HCT116 (cell line): ENCODE data around the gene SVIL. TPM values are rescaled to one million over a fixed set of nuclear protein-coding genes. Genes with fewer than 3 reads are reported as not detected.

Experiments
- ATAC-seq: fragments of 200-7000 bp; cut with Tn5 transposase; 2 replicates; pipeline ENCODE4 v1.9.1; 2020; ENCODE audit warnings: mild to moderate bottlenecking, moderate library complexity
- BruUV-seq: library from RNA; stranded (reverse); fragments of 400-500 nt; replicated peaks from 2 replicates; lab custom pipeline; 2021; lab: Mats Ljungman, UMichigan
- CTCF ChIA-PET: fragments of 300-600 bp; sonication (Branson Sonifier 250); formaldehyde crosslinking; loops from one replicate; lab custom pipeline; 2021; ENCODE audit warnings: antibody characterized with exemption; lab: Charles Lee
- POLR2A ChIA-PET: fragments of 300-600, 350-600 bp; sonication (Branson Sonifier 250); formaldehyde crosslinking; loops from one replicate; lab custom pipeline; 2021; ENCODE audit warnings: antibody characterized with exemption; lab: Charles Lee
- RAD21 ChIA-PET, 2 experiments: fragments of 300-600 bp; sonication (Branson Sonifier 250); formaldehyde crosslinking; loops; one replicate each; lab custom pipeline; 2023; ENCODE audit warnings: low total read pairs in 2 of 2; ENCODE audit not compliant: uncharacterized antibody in 2 of 2, unreplicated experiment in 2 of 2, low non-redundant PET in 1 of 2; lab: Charles Lee
- DNase-seq: peaks from one replicate; pipeline ENCODE4 v3.0.0-alpha.2; 2010; ENCODE audit warnings: low read depth, low spot score
- H2AFZ ChIP-seq: fragments of 200-600 bp; shearing (Covaris generic), sonication (generic); 2 replicates; pipeline ENCODE4 v1.6.1; 2017; ENCODE audit warnings: low read depth, mixed run types, mixed read lengths, antibody characterized with exemption, low read length; ENCODE audit not compliant: poor library complexity, severe bottlenecking
- H3K27ac ChIP-seq: 2 replicates; pipeline ENCODE4 v1.5.1; 2012; ENCODE audit warnings: low read depth, low read length
- H3K27me3 ChIP-seq: fragments of 200-600 bp; sonication (generic); 2 replicates; pipeline ENCODE4 v1.6.1; 2016; ENCODE audit warnings: mixed run types, low read length, mixed read lengths; ENCODE audit not compliant: insufficient read depth
- H3K36me3 ChIP-seq, 2 experiments: fragments of 200-500 bp in 1 of 2; fragments of 200-600 bp in 1 of 2; sonication (Bioruptor generic) in 1 of 2; sonication (generic) in 1 of 2; 2 replicates each; pipeline versions ENCODE4 v1.5.1 to v1.6.1; 2014 to 2016; ENCODE audit warnings: low read length in 2 of 2, inconsistent platforms in 1 of 2, mixed read lengths in 1 of 2, mixed run types in 1 of 2; ENCODE audit not compliant: insufficient read depth in 2 of 2, control insufficient read depth in 1 of 2
- H3K4me1 ChIP-seq, 2 experiments: fragments of 200-600 bp in 1 of 2; sonication (generic) in 1 of 2; 2 replicates each; pipeline versions ENCODE4 v1.5.1 to v1.6.1; 2012 to 2017; ENCODE audit warnings: low read length in 2 of 2, inconsistent platforms in 1 of 2, mild to moderate bottlenecking in 1 of 2, mixed read lengths in 1 of 2, mixed run types in 1 of 2, moderate library complexity in 1 of 2; ENCODE audit not compliant: insufficient read depth in 2 of 2, control insufficient read depth in 1 of 2
- H3K4me2 ChIP-seq: fragments of 200-600 bp; sonication (generic); 2 replicates; pipeline ENCODE4 v1.6.1; 2017; ENCODE audit warnings: mixed run types, low read length, mixed read lengths
- H3K4me3 ChIP-seq, 2 experiments: fragments of 200-600 bp in 1 of 2; sonication (generic) in 1 of 2; replicated peaks in 1 of 2; 2 replicates each; pipeline ENCODE4 v1.5.1; 2011 to 2016; ENCODE audit warnings: low read length in 2 of 2, control low read depth in 1 of 2, low read depth in 1 of 2, mild to moderate bottlenecking in 1 of 2, mixed read lengths in 1 of 2, mixed run types in 1 of 2
- H3K79me2 ChIP-seq: fragments of 200-600 bp; sonication (generic); 2 replicates; pipeline ENCODE4 v1.6.1; 2017; ENCODE audit warnings: mild to moderate bottlenecking, mixed run types, low read length, moderate library complexity, mixed read lengths; ENCODE audit not compliant: insufficient read depth
- H3K9ac ChIP-seq: fragments of 200-600 bp; sonication (generic); 2 replicates; pipeline ENCODE4 v1.6.1; 2016; ENCODE audit warnings: low read length, mixed read lengths
- H3K9me2 ChIP-seq: fragments of 200-600 bp; sonication (generic), shearing (Covaris generic); 2 replicates; pipeline ENCODE4 v1.6.1; 2017; ENCODE audit warnings: mixed run types, mild to moderate bottlenecking, moderate library complexity; ENCODE audit not compliant: insufficient read depth
- H3K9me3 ChIP-seq, 2 experiments: fragments of 200-500 bp in 1 of 2; fragments of 200-600 bp in 1 of 2; sonication (Bioruptor generic) in 1 of 2; sonication (generic) in 1 of 2; 2 replicates each; pipeline ENCODE4 v1.6.1; 2014 to 2017; ENCODE audit warnings: low read length in 2 of 2, mixed read lengths in 2 of 2, inconsistent platforms in 1 of 2, low read depth in 1 of 2, mild to moderate bottlenecking in 1 of 2, mixed run types in 1 of 2, moderate library complexity in 1 of 2; ENCODE audit not compliant: control insufficient read depth in 1 of 2, insufficient read depth in 1 of 2
- H4K20me1 ChIP-seq: fragments of 200-600 bp; sonication (generic), shearing (Covaris generic); 2 replicates; pipeline ENCODE4 v1.6.1; 2017; ENCODE audit warnings: mixed run types, mild to moderate bottlenecking, moderate library complexity; ENCODE audit not compliant: insufficient read depth
- CBX3 ChIP-seq: IDR thresholded peaks from 2 replicates; pipeline ENCODE4 v1.6.1; 2012; ENCODE audit warnings: low read depth
- EZH2 ChIP-seq: fragments of 200-600 bp; sonication (generic); IDR thresholded peaks from 2 replicates; pipeline ENCODE4 v1.6.1; 2017; ENCODE audit warnings: antibody characterized with exemption, mixed run types
- JUND ChIP-seq: IDR thresholded peaks from 2 replicates; pipeline ENCODE4 v1.6.1; 2012
- POLR2AphosphoS5 ChIP-seq: IDR thresholded peaks from 2 replicates; pipeline ENCODE4 v1.6.1; 2011; ENCODE audit warnings: mild to moderate bottlenecking, low read depth, low read length, moderate library complexity
- RAD21 ChIP-seq: IDR thresholded peaks from 2 replicates; pipeline ENCODE4 v1.6.1; 2012; ENCODE audit warnings: low read depth, mild to moderate bottlenecking
- ZFX ChIP-seq: fragments of 450-650 bp; IDR thresholded peaks from 2 replicates; pipeline ENCODE4 v1.6.1; 2017
- intact Hi-C: fragments of 100-400 bp; cut with micrococcal nuclease; formaldehyde crosslinking; loops from 2 replicates; pipeline ENCODE4 v1.10.0; 2022
- total RNA-seq: library from RNA; stranded (reverse); gene quantifications from one replicate; pipeline ENCODE4 v1.2.1, GENCODE V29; 2021; ENCODE audit not compliant: unreplicated experiment
- TF ChIP-seq, protein P1 (sequence below): IDR thresholded peaks from 2 replicates; pipeline ENCODE4 v1.6.1; 2012

The SVIL gene
- total RNA-seq, 1 experiment from 2014 or later: 27.0 TPM

DNA sequence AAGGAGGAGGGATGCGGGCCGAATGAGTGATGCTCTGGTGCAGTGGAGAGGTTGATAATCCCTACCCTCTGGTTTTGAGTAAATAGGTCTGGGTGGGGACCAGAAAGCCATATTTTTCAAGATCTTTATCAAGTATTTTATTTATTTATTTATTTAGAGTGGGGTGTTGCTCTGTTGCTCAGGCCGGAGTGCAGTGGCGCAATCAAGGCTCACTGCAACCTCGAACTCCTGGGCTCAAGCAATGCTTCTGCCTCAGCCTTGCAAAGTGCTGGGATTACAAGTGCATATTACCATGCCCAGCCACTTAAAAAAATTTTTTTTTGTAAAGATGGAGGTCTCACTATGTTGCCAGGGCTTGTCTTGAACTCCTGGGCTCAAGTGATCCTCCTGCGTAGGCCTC is 21.6 kb downstream of the SVIL start:
- peaks cover 4% of the 10 kb centered on the region; the same call in 1 of the 2 replicates for H3K79me2 ChIP-seq
- TF ChIP-seq, protein P1, sequence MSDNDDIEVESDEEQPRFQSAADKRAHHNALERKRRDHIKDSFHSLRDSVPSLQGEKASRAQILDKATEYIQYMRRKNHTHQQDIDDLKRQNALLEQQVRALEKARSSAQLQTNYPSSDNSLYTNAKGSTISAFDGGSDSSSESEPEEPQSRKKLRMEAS: no peak
- no peak for TF ChIP-seq POLR2AphosphoS5
- no peak for TF ChIP-seq ZFX
- no peak for TF ChIP-seq EZH2
- no peak for TF ChIP-seq CBX3
- no peak for TF ChIP-seq JUND
- no peak for TF ChIP-seq RAD21
- TF ChIP-seq, all 23 proteins: peak for 0
- ATAC-seq (no peak), DNase-seq (no peak)
- H3K4me1 ChIP-seq: no peaks in the 10 kb centered on the region
- no peaks in the 10 kb centered on the region for H3K9me3 ChIP-seq
- H3K27me3 ChIP-seq: no peaks in the 10 kb centered on the region
- no peaks in the 10 kb centered on the region for H3K9me2 ChIP-seq
- H3K4me2 ChIP-seq: no peak overlapping the region
- H4K20me1 ChIP-seq: no peaks in the 10 kb centered on the region
- H3K9ac ChIP-seq: no peak overlapping the region
- no TSS peak for BruUV-seq
- ChIA-PET CTCF (no interaction called here), POLR2A (no interaction called here), RAD21 (no interaction called here)
- intact Hi-C loops: no loop called here
- H3K27ac ChIP-seq: no peak overlapping the region
- H3K36me3 ChIP-seq: no peaks in the 10 kb centered on the region
- no peak overlapping the region for H3K4me3 ChIP-seq
- H2AFZ ChIP-seq: no peak overlapping the region

DNA sequence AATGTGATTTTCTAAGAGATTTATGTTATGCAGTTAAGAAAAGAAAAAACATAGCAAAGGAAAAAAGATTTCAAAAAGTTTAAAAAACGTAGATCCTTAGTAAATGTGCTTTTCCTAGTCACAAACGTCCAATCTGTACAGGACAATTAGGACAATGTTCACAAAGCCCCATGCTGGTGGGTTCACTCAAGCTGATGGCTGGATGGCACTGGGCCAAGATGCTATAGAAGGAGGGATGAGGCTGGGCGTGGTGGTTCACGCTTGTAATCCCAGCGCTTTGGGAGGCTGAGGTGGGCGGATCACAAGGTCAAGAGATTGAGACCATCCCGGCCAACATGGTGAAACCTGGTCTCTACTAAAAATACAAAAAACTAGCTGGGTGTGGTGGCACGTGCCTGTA is 22.1 kb downstream of the SVIL start:
- ChIA-PET RAD21 (no interaction called here), CTCF (no interaction called here), POLR2A (interaction anchor here (1.0 kb wide), 1 partner anchor 8 kb away, joined by 3 read pairs; no protein-coding TSS in a partner anchor)
- ATAC-seq: no peak
- no peak overlapping the region for H3K4me3 ChIP-seq
- intact Hi-C loops: no loop called here
- no peaks in the 10 kb centered on the region for H4K20me1 ChIP-seq
- H3K27me3 ChIP-seq: no peaks in the 10 kb centered on the region
- no TSS peak for BruUV-seq
- DNase-seq: no peak
- no peak overlapping the region for H3K27ac ChIP-seq
- H3K9ac ChIP-seq: no peak overlapping the region
- no peaks in the 10 kb centered on the region for H3K79me2 ChIP-seq
- no peak overlapping the region for H2AFZ ChIP-seq
- no peak overlapping the region for H3K4me2 ChIP-seq
- H3K4me1 ChIP-seq: no peaks in the 10 kb centered on the region
- no peaks in the 10 kb centered on the region for H3K9me2 ChIP-seq
- no peaks in the 10 kb centered on the region for H3K36me3 ChIP-seq
- no peaks in the 10 kb centered on the region for H3K9me3 ChIP-seq
- TF ChIP-seq JUND: no peak
- TF ChIP-seq, protein P1: no peak
